GM18867 (cell line): Measurements from ENCODE around the gene AGR2.
"Not testable (repeated sequence)": the region's sequence is repeated elsewhere in the genome, so short reads cannot be mapped to it uniquely, and the experiment has no call there.

ENCODE experiments used
- ATAC-seq: cut with Tn5 transposase; IDR thresholded peaks from one replicate; pipeline ENCODE4 v1.9.1; 2021; ENCODE audit warnings: mild to moderate bottlenecking, moderate library complexity; ENCODE audit not compliant: unreplicated experiment

AGR2 gene

GRCh38 chr7:16774986-16775385, 29.8 kb downstream of the AGR2 start:
- ATAC-seq = no peak

GRCh38 chr7:16774294-16774693, 30.5 kb downstream of the AGR2 start:
- no peak for ATAC-seq

- no peak for ATAC-seq
Observed at GRCh38 chr7:16773884-16774283, 30.9 kb downstream of the AGR2 start.

GRCh38 chr7:16773326-16773725, 31.5 kb downstream of the AGR2 start:
- no peak for ATAC-seq

GRCh38 chr7:16770657-16771329, 34.0 kb downstream of the AGR2 start:
- no peak for ATAC-seq

- not testable (repeated sequence) for ATAC-seq
Observed at GRCh38 chr7:16769994-16770393, 34.8 kb downstream of the AGR2 start.

GRCh38 chr7:16765436-16765859, 39.4 kb downstream of the AGR2 start:
- no peak for ATAC-seq

- ATAC-seq = no peak
Observed at GRCh38 chr7:16764942-16765341, 39.9 kb downstream of the AGR2 start.

- no peak for ATAC-seq
Observed at GRCh38 chr7:16762177-16762576, 42.6 kb downstream of the AGR2 start.

GRCh38 chr7:16759840-16760239, 45.0 kb downstream of the AGR2 start:
- ATAC-seq = no peak

GRCh38 chr7:16758631-16759611, 45.9 kb downstream of the AGR2 start:
- no peak for ATAC-seq

- ATAC-seq = no peak
Observed at GRCh38 chr7:16758036-16758435, 46.8 kb downstream of the AGR2 start.

GRCh38 chr7:16755397-16755796, 49.4 kb downstream of the AGR2 start:
- ATAC-seq = no peak

GRCh38 chr7:16754856-16755317, 49.9 kb downstream of the AGR2 start:
- ATAC-seq = no peak

GRCh38 chr7:16753932-16754855, 50.6 kb downstream of the AGR2 start:
- peak; percentile 8 for ATAC-seq

- ATAC-seq = peak; percentile 86
Observed at GRCh38 chr7:16753102-16753931, 51.5 kb downstream of the AGR2 start, which contains the start of gene TSPAN13. Gene TSPAN13 (plus strand): TSS chr7:16753755. CDS start chr7:16753968, 213 bp downstream.

GRCh38 chr7:16747102-16747501, 57.7 kb downstream of the AGR2 start:
- no peak for ATAC-seq

GRCh38 chr7:16745645-16746044, 59.2 kb downstream of the AGR2 start:
- ATAC-seq = no peak

GRCh38 chr7:16744518-16745250, 60.1 kb downstream of the AGR2 start:
- no peak for ATAC-seq
